Vagina (tissue), 2 donors: Measurements from ENCODE around the gene TMEM242.

ENCODE experiments used
- POLR2A ChIP-seq, 2 donors: fragments of 450-650 bp; IDR thresholded peaks; one replicate each; pipeline ENCODE4 v1.6.1; 2017; ENCODE audit warnings: antibody characterized with exemption in 2 of 2, mild to moderate bottlenecking in 2 of 2, moderate library complexity in 2 of 2
- POLR2AphosphoS5 ChIP-seq, 2 donors: sonication (generic); formaldehyde crosslinking; IDR thresholded peaks; one replicate each; pipeline ENCODE4 v1.9.0; 2017; ENCODE audit warnings: antibody characterized with exemption in 2 of 2, mild to moderate bottlenecking in 2 of 2, low read depth in 1 of 2; ENCODE audit not compliant: insufficient read depth in 1 of 2
- TF ChIP-seq, protein P1 (sequence below), 3 experiments: fragments of 450-650 bp in 2 of 3; fragments of 200-600 bp in 1 of 3; sonication (generic) in 1 of 3; IDR thresholded peaks; one replicate each; pipeline ENCODE4 v1.5.1; 2017 to 2019; ENCODE audit warnings: antibody characterized with exemption in 3 of 3, mild to moderate bottlenecking in 2 of 3, moderate library complexity in 2 of 3

DNA sequence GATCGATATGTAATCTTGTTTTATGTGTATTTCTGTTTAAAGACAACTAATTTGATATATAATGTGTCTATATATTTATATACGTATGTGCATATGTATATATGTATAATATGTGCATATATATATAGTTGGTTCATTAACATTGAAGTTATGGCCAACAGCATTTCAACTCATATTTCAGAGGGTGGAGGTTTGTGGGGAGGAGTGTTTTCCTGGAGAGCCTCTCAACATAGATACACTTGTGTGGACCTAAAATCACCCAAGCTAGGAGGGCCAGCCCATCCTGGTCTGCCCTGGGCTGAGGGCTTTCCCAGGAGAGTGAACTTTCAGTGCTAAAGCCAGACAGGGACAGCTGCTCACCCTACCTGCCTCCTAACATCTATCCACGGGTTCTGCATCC is 68.8 kb downstream of the TMEM242 start:
- TF ChIP-seq POLR2A (IDR thresholded peaks at IDR 0.05) (no peak), POLR2AphosphoS5 (IDR thresholded peaks at IDR 0.05; ENCODE audit: insufficient read depth in 1 of 2, low read depth in 1 of 2) (no peak)
- TF ChIP-seq, protein P1, sequence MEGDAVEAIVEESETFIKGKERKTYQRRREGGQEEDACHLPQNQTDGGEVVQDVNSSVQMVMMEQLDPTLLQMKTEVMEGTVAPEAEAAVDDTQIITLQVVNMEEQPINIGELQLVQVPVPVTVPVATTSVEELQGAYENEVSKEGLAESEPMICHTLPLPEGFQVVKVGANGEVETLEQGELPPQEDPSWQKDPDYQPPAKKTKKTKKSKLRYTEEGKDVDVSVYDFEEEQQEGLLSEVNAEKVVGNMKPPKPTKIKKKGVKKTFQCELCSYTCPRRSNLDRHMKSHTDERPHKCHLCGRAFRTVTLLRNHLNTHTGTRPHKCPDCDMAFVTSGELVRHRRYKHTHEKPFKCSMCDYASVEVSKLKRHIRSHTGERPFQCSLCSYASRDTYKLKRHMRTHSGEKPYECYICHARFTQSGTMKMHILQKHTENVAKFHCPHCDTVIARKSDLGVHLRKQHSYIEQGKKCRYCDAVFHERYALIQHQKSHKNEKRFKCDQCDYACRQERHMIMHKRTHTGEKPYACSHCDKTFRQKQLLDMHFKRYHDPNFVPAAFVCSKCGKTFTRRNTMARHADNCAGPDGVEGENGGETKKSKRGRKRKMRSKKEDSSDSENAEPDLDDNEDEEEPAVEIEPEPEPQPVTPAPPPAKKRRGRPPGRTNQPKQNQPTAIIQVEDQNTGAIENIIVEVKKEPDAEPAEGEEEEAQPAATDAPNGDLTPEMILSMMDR (IDR thresholded peaks at IDR 0.05) = no peak
